GM19324 (cell line): Measurements from ENCODE around the gene TNFRSF14.
"Not testable (repeated sequence)": the region's sequence is repeated elsewhere in the genome, so short reads cannot be mapped to it uniquely, and the experiment has no call there.

ENCODE experiments used
- ATAC-seq: cut with Tn5 transposase; IDR thresholded peaks from one replicate; pipeline ENCODE4 v1.9.1; 2021; ENCODE audit warnings: mild to moderate bottlenecking, moderate library complexity; ENCODE audit not compliant: unreplicated experiment, low FRiP score

Gene TNFRSF14

GRCh38 chr1:2551544-2551943 lies 4.6 kb upstream of the TNFRSF14 start:
- ATAC-seq = not testable (repeated sequence)

GRCh38 chr1:2552189-2552588 lies 4.0 kb upstream of the TNFRSF14 start:
- no peak for ATAC-seq

- ATAC-seq = not testable (repeated sequence)
These were observed 3.1 kb upstream of the TNFRSF14 start for GRCh38 chr1:2553076-2553475.

- no peak for ATAC-seq
These were observed 2.1 kb upstream of the TNFRSF14 start for GRCh38 chr1:2553871-2554620.

GRCh38 chr1:2554621-2555387 lies 1.4 kb upstream of the TNFRSF14 start:
- ATAC-seq = no peak

GRCh38 chr1:2555634-2556276 lies 416 bp upstream of the TNFRSF14 start:
- ATAC-seq = peak; percentile 31

- peak; percentile 30 for ATAC-seq
These were observed 709 bp downstream of the TNFRSF14 start for GRCh38 chr1:2556678-2557481.

GRCh38 chr1:2557482-2558400 lies 1.6 kb downstream of the TNFRSF14 start:
- ATAC-seq = no peak

GRCh38 chr1:2558420-2558819 lies 2.2 kb downstream of the TNFRSF14 start:
- no peak for ATAC-seq

- no peak for ATAC-seq
These were observed 2.7 kb downstream of the TNFRSF14 start for GRCh38 chr1:2558861-2559260.

GRCh38 chr1:2559509-2560298 lies 3.5 kb downstream of the TNFRSF14 start:
- ATAC-seq = no peak

- ATAC-seq = no peak
These were observed 4.3 kb downstream of the TNFRSF14 start for GRCh38 chr1:2560299-2561073.

- ATAC-seq = no peak
These were observed 5.3 kb downstream of the TNFRSF14 start for GRCh38 chr1:2561446-2561845.

- ATAC-seq = no peak
These were observed 6.0 kb downstream of the TNFRSF14 start for GRCh38 chr1:2561898-2562895.

GRCh38 chr1:2563205-2563604 lies 7.0 kb downstream of the TNFRSF14 start:
- ATAC-seq = no peak

GRCh38 chr1:2564006-2564814 lies 8.0 kb downstream of the TNFRSF14 start:
- no peak for ATAC-seq
